ENCODE measurements around the gene EHMT2. TPM values are rescaled to one million over a fixed set of nuclear protein-coding genes. Genes with fewer than 3 reads are reported as not detected.

The EHMT2 gene
- polyA plus RNA-seq, 2 of the 4 experiments (the other 2 are of a cell fraction): 15.4 to 32.3 TPM

DNA sequence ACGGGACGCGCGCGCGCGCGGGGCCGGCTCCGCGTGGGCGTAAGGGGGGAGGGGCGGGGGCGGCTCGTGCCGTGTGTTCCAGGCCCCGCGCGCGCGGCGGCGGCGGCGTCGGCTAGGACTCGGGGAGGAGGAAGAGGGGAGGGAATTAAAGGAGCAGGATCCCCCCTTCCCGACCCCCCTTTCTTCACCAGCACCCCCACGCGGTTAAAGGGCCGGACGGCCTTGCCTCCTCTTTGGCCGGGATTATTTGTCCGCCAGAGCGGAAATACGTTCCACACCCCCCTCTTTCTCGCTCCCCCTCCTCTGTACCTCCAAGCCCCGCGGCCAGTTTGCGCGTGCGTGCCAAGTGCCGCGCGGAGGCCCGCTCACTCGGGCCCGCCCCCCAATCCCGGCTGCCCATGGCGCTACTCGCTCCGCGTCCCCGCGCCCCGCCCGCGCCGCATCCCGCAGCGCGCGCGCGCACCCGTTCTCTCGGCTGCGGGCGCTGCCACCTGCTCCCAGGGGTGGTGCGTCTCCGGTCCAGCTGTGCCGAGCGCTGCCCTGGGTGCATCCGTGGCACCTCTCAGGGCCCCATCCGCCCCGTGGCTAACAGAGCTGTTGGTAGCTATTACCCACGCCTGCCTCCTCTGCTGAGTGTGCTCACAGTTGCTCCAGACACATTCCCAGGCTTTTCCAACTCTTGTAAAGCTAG lies 4.6 kb upstream of the EHMT2 start, which contains the start of gene ZBTB12 (continued):
- TF ChIP-seq ESRRA (IDR thresholded peaks at IDR 0.05; ENCODE audit: borderline replicate concordance, low read length): no peak

DNA sequence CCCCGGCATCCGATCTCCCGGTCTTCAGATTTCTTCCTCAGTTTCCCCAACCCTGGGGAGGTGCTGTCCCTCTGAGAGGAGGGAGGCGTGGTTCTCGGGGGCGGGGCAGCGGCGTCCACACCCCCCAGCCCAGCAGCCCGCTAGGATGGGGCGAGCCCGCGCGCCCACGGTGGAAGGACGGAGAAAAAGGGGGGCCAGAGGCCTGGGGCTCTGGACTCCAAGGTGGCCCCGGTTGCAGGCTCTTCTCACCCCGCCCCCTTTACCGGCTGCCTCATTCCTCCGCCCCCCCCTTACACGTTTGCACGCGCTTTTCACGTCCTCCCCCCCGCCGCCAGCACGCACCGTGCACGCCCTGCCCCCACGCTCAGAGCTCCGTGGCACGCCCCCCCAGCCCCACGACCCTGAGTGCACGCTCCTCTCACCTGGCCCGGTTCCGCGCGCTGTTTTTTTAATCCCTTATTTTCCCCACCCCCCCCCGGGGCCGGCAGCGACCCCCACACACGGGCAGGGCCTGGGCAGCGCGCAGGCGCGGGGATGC lies 4.0 kb upstream of the EHMT2 start:
- TF ChIP-seq HOXA7 (CRISPR knock-in tag; IDR thresholded peaks at IDR 0.05) (no peak), RARB (CRISPR knock-in tag; IDR thresholded peaks at IDR 0.05) (no peak), EHF (CRISPR knock-in tag; IDR thresholded peaks at IDR 0.05) (no peak), NPAS2 (CRISPR knock-in tag; IDR thresholded peaks at IDR 0.05; ENCODE audit: borderline replicate concordance) (no peak)
- TF ChIP-seq, protein P1, sequence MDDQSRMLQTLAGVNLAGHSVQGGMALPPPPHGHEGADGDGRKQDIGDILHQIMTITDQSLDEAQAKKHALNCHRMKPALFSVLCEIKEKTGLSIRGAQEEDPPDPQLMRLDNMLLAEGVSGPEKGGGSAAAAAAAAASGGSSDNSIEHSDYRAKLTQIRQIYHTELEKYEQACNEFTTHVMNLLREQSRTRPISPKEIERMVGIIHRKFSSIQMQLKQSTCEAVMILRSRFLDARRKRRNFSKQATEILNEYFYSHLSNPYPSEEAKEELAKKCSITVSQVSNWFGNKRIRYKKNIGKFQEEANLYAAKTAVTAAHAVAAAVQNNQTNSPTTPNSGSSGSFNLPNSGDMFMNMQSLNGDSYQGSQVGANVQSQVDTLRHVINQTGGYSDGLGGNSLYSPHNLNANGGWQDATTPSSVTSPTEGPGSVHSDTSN (IDR thresholded peaks at IDR 0.05): 0 out of 2 replicates have a peak, but pooled peaks have one; percentile 3
- TF ChIP-seq, protein P2, sequence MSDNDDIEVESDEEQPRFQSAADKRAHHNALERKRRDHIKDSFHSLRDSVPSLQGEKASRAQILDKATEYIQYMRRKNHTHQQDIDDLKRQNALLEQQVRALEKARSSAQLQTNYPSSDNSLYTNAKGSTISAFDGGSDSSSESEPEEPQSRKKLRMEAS (IDR thresholded peaks at IDR 0.05): peak; percentile 10; the same call in 1 of the 2 replicates
- POLR2A ChIA-PET: interaction anchor here (0.6 to 0.9 kb wide), 2 partner anchors 18 to 920 kb away, joined by 3 read pairs; no protein-coding TSS in a partner anchor
- 2% methylated on average over 10 of the region's 45 CpGs for WGBS (ENCODE audit: missing lambda C conversion rate)
- H3K4me3 ChIP-seq: peak overlapping the region; percentile 90
- peak overlapping the region; percentile 98 for H3K27ac ChIP-seq
- peaks cover 19% of the 10 kb centered on the region for H3K4me1 ChIP-seq
- DNase-seq (ENCODE audit: low read depth in 1 of 2, low spot score in 1 of 2) (peak; percentile 31 to 41), ATAC-seq (peak; percentile 8 to 23; a peak in 3 of 6 replicates), FAIRE-seq (no peak)
- H3K4me2 ChIP-seq: peak overlapping the region; percentile 66
- no peaks in the 10 kb centered on the region for H3K9me3 ChIP-seq
- CTCF ChIA-PET: no interaction called here

DNA sequence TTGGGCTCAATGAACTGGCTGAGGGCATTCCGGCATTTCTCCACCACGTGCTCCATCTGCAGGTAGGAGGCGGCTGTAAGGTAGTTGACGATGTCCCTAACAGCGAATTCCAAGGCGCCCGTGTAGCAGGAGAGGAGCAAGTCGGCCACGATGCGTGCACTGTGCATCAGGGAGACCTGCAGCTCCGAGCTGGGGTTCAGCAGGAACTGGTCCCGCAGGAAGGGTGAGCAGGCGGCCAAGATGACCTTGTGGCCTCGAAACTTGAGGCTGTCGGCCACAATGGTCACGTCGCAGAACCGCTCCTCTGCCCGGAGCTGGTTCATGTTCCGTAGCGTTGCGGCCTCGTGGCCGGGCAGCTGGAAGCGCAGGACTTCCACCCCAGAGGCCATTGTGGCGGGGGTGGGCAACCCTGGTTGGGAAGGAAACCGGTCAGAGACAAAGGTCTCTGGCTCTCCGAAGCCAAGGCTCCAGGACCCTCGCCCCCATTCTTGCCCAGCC lies 3.5 kb upstream of the EHMT2 start:
- peak overlapping the region; percentile 66 for H3K4me2 ChIP-seq
- POLR2A ChIA-PET: no interaction called here
- 77% methylated on average over 23 of the region's 29 CpGs for WGBS (ENCODE audit: missing lambda C conversion rate)
- peak overlapping the region; percentile 98 for H3K27ac ChIP-seq
- H3K4me3 ChIP-seq: peak overlapping the region; percentile 90
- no peaks in the 10 kb centered on the region for H3K9me3 ChIP-seq
- TF ChIP-seq POLR2AphosphoS2 (conservative IDR thresholded peaks at IDR 0.05; ENCODE audit: low read length) (no peak), TFCP2L1 (CRISPR knock-in tag; IDR thresholded peaks at IDR 0.05) (no peak)
- TF ChIP-seq, protein P2 (IDR thresholded peaks at IDR 0.05): 0 out of 2 replicates have a peak, but pooled peaks have one; percentile 40
- TF ChIP-seq, protein P1 (IDR thresholded peaks at IDR 0.05): 0 out of 2 replicates have a peak, but pooled peaks have one; percentile 32
- CTCF ChIA-PET: interaction anchor here (0.7 kb wide), 1 partner anchor 11 kb away, joined by 4 read pairs; no protein-coding TSS in a partner anchor
- ATAC-seq (no peak), DNase-seq (ENCODE audit: low read depth in 1 of 2, low spot score in 1 of 2) (no peak), FAIRE-seq (no peak)
- H3K4me1 ChIP-seq: peaks cover 24% of the 10 kb centered on the region

DNA sequence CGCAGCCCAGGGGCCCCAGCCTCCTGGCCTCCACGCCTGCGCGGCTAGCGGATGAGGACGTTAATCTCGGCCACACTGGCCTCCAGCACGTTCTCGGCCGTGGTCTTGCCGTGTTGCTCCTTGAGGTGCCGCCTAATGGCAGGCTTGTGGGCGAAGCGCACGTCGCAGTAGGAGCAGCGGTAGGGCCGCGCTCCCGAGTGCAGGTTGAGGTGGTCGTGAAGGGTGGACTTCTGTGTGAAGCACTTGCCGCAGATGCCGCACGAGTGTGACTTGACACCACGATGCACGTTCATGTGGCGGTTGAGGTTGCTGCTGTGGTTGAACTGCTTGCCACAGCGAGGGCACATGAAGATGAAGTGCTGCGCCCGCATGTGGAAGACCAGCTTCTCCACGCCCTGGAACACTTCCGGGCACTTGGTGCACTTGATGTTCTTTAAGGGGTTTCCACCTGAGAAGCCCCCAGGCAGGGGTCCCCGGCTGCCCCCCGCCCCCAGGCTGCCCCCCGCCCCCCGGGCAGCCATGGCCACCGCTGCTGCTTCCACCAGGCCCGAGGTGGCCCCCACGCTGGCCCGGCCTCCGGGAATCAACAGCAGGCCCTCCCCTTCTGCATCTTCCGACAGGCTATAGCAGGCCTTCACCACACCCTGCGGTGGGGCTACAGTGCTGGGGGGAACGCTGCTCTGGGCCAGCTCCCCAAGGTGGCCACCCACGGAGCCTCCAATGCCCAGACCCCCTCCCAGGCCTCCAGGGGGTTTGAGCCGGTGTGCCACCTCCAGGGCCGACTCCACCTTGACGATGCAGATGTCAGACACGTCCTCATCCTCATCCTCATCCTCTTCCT lies 2.6 kb upstream of the EHMT2 start:
- Histone ChIP-seq H3K9me3 (no peaks in the 10 kb centered on the region), H3K4me3 (no peak overlapping the region), H3K27ac (no peak overlapping the region), H3K4me2 (no peak overlapping the region), H3K4me1 (peaks cover 24% of the 10 kb centered on the region)
- FAIRE-seq: no peak
- no peak for DNase-seq (ENCODE audit: low read depth in 1 of 2, low spot score in 1 of 2)
- ATAC-seq: no peak
- 92% methylated on average over 30 of the region's 49 CpGs for WGBS (ENCODE audit: missing lambda C conversion rate)
- POLR2A ChIA-PET: no interaction called here
- CTCF ChIA-PET: interaction anchor here (0.7 kb wide), 1 partner anchor 10 kb away, joined by 4 read pairs; no protein-coding TSS in a partner anchor
- TF ChIP-seq JUNB (IDR thresholded peaks at IDR 0.05) (no peak), CHD2 (IDR thresholded peaks at IDR 0.05; ENCODE audit: low read length, partially characterized antibody) (no peak), ESRRA (IDR thresholded peaks at IDR 0.05; ENCODE audit: borderline replicate concordance, low read length) (no peak), GATA3 (IDR thresholded peaks at IDR 0.05; ENCODE audit: borderline replicate concordance) (no peak), SMC3 (IDR thresholded peaks at IDR 0.05) (no peak), FOXS1 (CRISPR knock-in tag; IDR thresholded peaks at IDR 0.05) (no peak), ZSCAN20 (CRISPR knock-in tag; IDR thresholded peaks at IDR 0.05) (no peak), RAD21 (conservative IDR thresholded peaks at IDR 0.05 in 1 of 2, IDR thresholded peaks at IDR 0.05 in 1 of 2) (no peak), CHD4 (IDR thresholded peaks at IDR 0.05; ENCODE audit: borderline replicate concordance) (no peak), ZNF302 (CRISPR knock-in tag; IDR thresholded peaks at IDR 0.05) (no peak), RARB (CRISPR knock-in tag; IDR thresholded peaks at IDR 0.05) (no peak), HEYL (CRISPR knock-in tag; IDR thresholded peaks at IDR 0.05) (no peak), TP53 (CRISPR knock-in tag; IDR thresholded peaks at IDR 0.05) (no peak)
- TF ChIP-seq, protein P3, sequence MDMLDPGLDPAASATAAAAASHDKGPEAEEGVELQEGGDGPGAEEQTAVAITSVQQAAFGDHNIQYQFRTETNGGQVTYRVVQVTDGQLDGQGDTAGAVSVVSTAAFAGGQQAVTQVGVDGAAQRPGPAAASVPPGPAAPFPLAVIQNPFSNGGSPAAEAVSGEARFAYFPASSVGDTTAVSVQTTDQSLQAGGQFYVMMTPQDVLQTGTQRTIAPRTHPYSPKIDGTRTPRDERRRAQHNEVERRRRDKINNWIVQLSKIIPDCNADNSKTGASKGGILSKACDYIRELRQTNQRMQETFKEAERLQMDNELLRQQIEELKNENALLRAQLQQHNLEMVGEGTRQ (IDR thresholded peaks at IDR 0.05): no peak
- TF ChIP-seq, protein P4, sequence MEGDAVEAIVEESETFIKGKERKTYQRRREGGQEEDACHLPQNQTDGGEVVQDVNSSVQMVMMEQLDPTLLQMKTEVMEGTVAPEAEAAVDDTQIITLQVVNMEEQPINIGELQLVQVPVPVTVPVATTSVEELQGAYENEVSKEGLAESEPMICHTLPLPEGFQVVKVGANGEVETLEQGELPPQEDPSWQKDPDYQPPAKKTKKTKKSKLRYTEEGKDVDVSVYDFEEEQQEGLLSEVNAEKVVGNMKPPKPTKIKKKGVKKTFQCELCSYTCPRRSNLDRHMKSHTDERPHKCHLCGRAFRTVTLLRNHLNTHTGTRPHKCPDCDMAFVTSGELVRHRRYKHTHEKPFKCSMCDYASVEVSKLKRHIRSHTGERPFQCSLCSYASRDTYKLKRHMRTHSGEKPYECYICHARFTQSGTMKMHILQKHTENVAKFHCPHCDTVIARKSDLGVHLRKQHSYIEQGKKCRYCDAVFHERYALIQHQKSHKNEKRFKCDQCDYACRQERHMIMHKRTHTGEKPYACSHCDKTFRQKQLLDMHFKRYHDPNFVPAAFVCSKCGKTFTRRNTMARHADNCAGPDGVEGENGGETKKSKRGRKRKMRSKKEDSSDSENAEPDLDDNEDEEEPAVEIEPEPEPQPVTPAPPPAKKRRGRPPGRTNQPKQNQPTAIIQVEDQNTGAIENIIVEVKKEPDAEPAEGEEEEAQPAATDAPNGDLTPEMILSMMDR (IDR thresholded peaks at IDR 0.05): no peak

Data from A549 (cell line).